Endothelial cell of umbilical vein (primary cell): ENCODE results near the gene IL17RD. TPM values are rescaled to one million over a fixed set of nuclear protein-coding genes. Genes with fewer than 3 reads are reported as not detected.

ENCODE experiments used
- BruUV-seq: library from RNA; stranded (reverse); fragments of 400-500 nt; replicated peaks from 2 replicates; lab custom pipeline; 2021; lab: Mats Ljungman, UMichigan
- CTCF ChIA-PET: fragments of 300-600, 350-600 bp; sonication (Branson Sonifier 250); formaldehyde crosslinking; loops from one replicate; lab custom pipeline; 2021; ENCODE audit warnings: antibody characterized with exemption, inconsistent platforms; lab: Charles Lee
- POLR2A ChIA-PET: fragments of 300-600, 350-600 bp; sonication (Branson Sonifier 250); formaldehyde crosslinking; loops from one replicate; lab custom pipeline; 2021; ENCODE audit warnings: antibody characterized with exemption, inconsistent platforms; lab: Charles Lee
- DNase-seq: peaks from one replicate; pipeline ENCODE4 v3.0.0-alpha.2; 2011; ENCODE audit warnings: low read depth, low spot score
- FAIRE-seq: peaks from 2 replicates; lab custom pipeline; 2011; peaks lifted over from hg19 to GRCh38; lab: Jason Lieb, UNC
- H2AFZ ChIP-seq: 2 replicates; pipeline ENCODE4 v1.6.0; 2012; ENCODE audit warnings: low read depth, low read length, control low read depth, inconsistent platforms
- H3K27ac ChIP-seq: 2 replicates; pipeline ENCODE4 v1.5.1; 2011; ENCODE audit warnings: low read depth, mild to moderate bottlenecking, control low read depth, low read length, moderate library complexity; ENCODE audit not compliant: insufficient read depth
- H3K27me3 ChIP-seq, 2 experiments: 2 replicates each; pipeline versions ENCODE4 v1.6.0 to v1.6.1; 2011; ENCODE audit warnings: low read length in 2 of 2, mixed read lengths in 1 of 2; ENCODE audit not compliant: control insufficient read depth in 2 of 2, insufficient read depth in 2 of 2
- H3K36me3 ChIP-seq, 2 experiments: 2 replicates in 1 of 2; 3 replicates in 1 of 2; pipeline ENCODE4 v1.5.1; 2011; ENCODE audit warnings: low read length in 2 of 2, mild to moderate bottlenecking in 1 of 2, moderate library complexity in 1 of 2; ENCODE audit not compliant: control insufficient read depth in 2 of 2, insufficient read depth in 2 of 2; ENCODE audit errors: extremely low read depth in 1 of 2
- H3K4me1 ChIP-seq: 3 replicates; pipeline ENCODE4 v1.5.1; 2011; ENCODE audit warnings: mild to moderate bottlenecking, low read length; ENCODE audit not compliant: control insufficient read depth, insufficient read depth; ENCODE audit errors: extremely low read depth
- H3K4me2 ChIP-seq: 2 replicates; pipeline ENCODE4 v1.6.1; 2011; ENCODE audit warnings: low read length, control low read depth, mixed read lengths; ENCODE audit not compliant: insufficient read depth
- H3K4me3 ChIP-seq, 3 experiments: fragments of 200-600 bp in 1 of 3; sonication (generic), shearing (Covaris generic) in 1 of 3; replicated peaks in 1 of 3; 2 replicates each; pipeline ENCODE4 v1.5.1; 2011 to 2016; ENCODE audit warnings: control low read depth in 3 of 3, low read length in 3 of 3, mild to moderate bottlenecking in 2 of 3, inconsistent platforms in 1 of 3, low read depth in 1 of 3, moderate library complexity in 1 of 3; ENCODE audit not compliant: insufficient read depth in 1 of 3
- H3K79me2 ChIP-seq: 2 replicates; pipeline ENCODE4 v1.6.0; 2012; ENCODE audit warnings: low read length, inconsistent platforms; ENCODE audit not compliant: control insufficient read depth, insufficient read depth
- H3K9ac ChIP-seq: replicated peaks from 2 replicates; pipeline ENCODE3; 2011; ENCODE audit warnings: low read length, control low read depth; ENCODE audit not compliant: insufficient read depth; ENCODE audit errors: extremely low read depth
- H3K9me1 ChIP-seq: replicated peaks from 3 replicates; pipeline ENCODE4 v1.6.0; 2011; ENCODE audit warnings: mild to moderate bottlenecking, low read length; ENCODE audit not compliant: control insufficient read depth, insufficient read depth; ENCODE audit errors: extremely low read depth
- H3K9me3 ChIP-seq: replicated peaks from 2 replicates; pipeline ENCODE4 v1.5.1; 2012; ENCODE audit warnings: low read length, inconsistent platforms; ENCODE audit not compliant: control insufficient read depth, insufficient read depth
- H4K20me1 ChIP-seq: replicated peaks from 2 replicates; pipeline ENCODE3; 2011; ENCODE audit warnings: mild to moderate bottlenecking, low read length; ENCODE audit not compliant: control insufficient read depth, insufficient read depth; ENCODE audit errors: extremely low read depth
- EZH2 ChIP-seq: IDR thresholded peaks from 2 replicates; pipeline ENCODE4 v1.6.1; 2012; ENCODE audit warnings: borderline replicate concordance, low read depth, mild to moderate bottlenecking, moderate library complexity, low read length, inconsistent platforms; ENCODE audit not compliant: severe bottlenecking
- FOS ChIP-seq: IDR thresholded peaks from 2 replicates; pipeline ENCODE4 v1.6.1; 2011; ENCODE audit warnings: mild to moderate bottlenecking, low read length, moderate library complexity, borderline replicate concordance; ENCODE audit not compliant: insufficient read depth
- GATA2 ChIP-seq: IDR thresholded peaks from 2 replicates; pipeline ENCODE4 v1.7.0; 2011; ENCODE audit warnings: low read depth, mild to moderate bottlenecking, moderate library complexity, mixed read lengths, low read length; ENCODE audit not compliant: insufficient read length, insufficient read depth
- JUN ChIP-seq: IDR thresholded peaks from 2 replicates; pipeline ENCODE4 v1.6.1; 2011; ENCODE audit warnings: borderline replicate concordance, low read depth; ENCODE audit not compliant: insufficient read length, insufficient read depth
- MYC ChIP-seq: IDR thresholded peaks from one replicate; pipeline ENCODE4 v1.6.1; 2011; ENCODE audit warnings: mild to moderate bottlenecking, low read depth, low read length
- POLR2A ChIP-seq: IDR thresholded peaks from 2 replicates; pipeline ENCODE4 v1.6.1; 2012; ENCODE audit warnings: low read depth, mild to moderate bottlenecking, control low read depth, low read length
- POLR2AphosphoS5 ChIP-seq: IDR thresholded peaks from 2 replicates; pipeline ENCODE4 v1.6.1; 2012; ENCODE audit warnings: low read depth, mild to moderate bottlenecking, control low read depth, low read length, moderate library complexity; ENCODE audit not compliant: insufficient read depth
- dilution Hi-C: fragments of 300-500 bp; cut with MboI; formaldehyde crosslinking; loops from one replicate; pipeline ENCODE4 v1.15.0; 2019; ENCODE audit warnings: low sequenced_read_pairs; ENCODE audit not compliant: extremely low pct_ligation_motif_present
- intact Hi-C: fragments of 100-400 bp; cut with micrococcal nuclease; formaldehyde crosslinking; loops from one replicate; pipeline ENCODE4 v1.10.0; 2022
- polyA plus RNA-seq, 4 experiments: library from polyadenylated mRNA; depleted of rRNA in 3 of 4; stranded (reverse) in 3 of 4; unstranded in 1 of 4; fragments of >200 nt; gene quantifications; 2 replicates each; pipeline versions ENCODE4 v1.2.1 to v1.2.3, GENCODE V29; 2011 to 2012; ENCODE audit warnings: missing spikeins in 1 of 4
- total RNA-seq: library from RNA; stranded (reverse); gene quantifications from 2 replicates; pipeline ENCODE4 v1.2.3, GENCODE V29; 2021
- TF ChIP-seq, protein P1 (sequence below): IDR thresholded peaks from 2 replicates; pipeline ENCODE4 v1.6.1; 2011; ENCODE audit not compliant: insufficient read depth, insufficient read length
- TF ChIP-seq, protein P2 (sequence below), 2 donors: IDR thresholded peaks; 1 replicate in 1 of 2; 2 replicates in 1 of 2; pipeline ENCODE4 v1.5.1; 2011; ENCODE audit warnings: low read length in 2 of 2, mild to moderate bottlenecking in 2 of 2, moderate library complexity in 2 of 2, control low read depth in 1 of 2, inconsistent platforms in 1 of 2, low read depth in 1 of 2; ENCODE audit not compliant: insufficient read depth in 1 of 2; ENCODE audit errors: extremely low read depth in 1 of 2

Gene IL17RD
- total and polyA plus RNA-seq, 2 donors (not counting 3 experiments of a cell fraction or from before 2014, with no cell fraction given), result 0.36 to 0.93 TPM

DNA sequence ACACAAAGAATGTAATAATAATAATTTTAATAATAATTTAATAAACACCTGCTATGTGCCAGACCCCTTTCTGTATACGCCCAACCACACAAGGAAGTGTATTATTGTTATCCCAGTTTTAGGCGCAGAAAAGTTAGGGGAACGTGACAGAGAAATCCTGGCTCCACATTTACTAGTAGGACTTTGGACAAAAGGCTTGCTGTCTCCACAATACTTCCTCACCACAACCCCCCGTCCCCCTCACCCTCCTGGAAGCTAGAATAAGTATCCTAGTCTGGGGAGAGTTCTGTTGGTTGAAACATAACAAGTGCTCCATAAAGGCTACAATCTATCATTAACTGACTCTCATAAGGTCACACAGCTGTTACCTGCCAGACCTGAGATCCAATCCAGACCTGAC, 488 bp upstream of the IL17RD start:
- intact Hi-C loops, result no loop called here
- BruUV-seq, result no TSS peak
- no peak overlapping the region for H3K27ac ChIP-seq
- dilution Hi-C loops, result no loop called here
- no peaks in the 10 kb centered on the region for H3K79me2 ChIP-seq
- TF ChIP-seq POLR2AphosphoS5 (no peak), GATA2 (no peak), EZH2 (no peak), FOS (no peak), MYC (no peak)
- no peak overlapping the region for H3K4me2 ChIP-seq
- DNase-seq (no peak), FAIRE-seq (no peak)
- H3K4me1 ChIP-seq, result peaks cover 3% of the 10 kb centered on the region
- ChIA-PET CTCF (interaction anchor here (0.6 kb wide), 1 partner anchor 31 kb away, joined by 4 read pairs; no protein-coding TSS in a partner anchor), POLR2A (no interaction called here)
- no peak overlapping the region for H2AFZ ChIP-seq
- H3K27me3 ChIP-seq, result peaks cover 57 to 58% of the 10 kb centered on the region in 2 experiments
- no peaks in the 10 kb centered on the region for H3K36me3 ChIP-seq
- H3K9ac ChIP-seq, result no peak overlapping the region
- no peak overlapping the region for H3K4me3 ChIP-seq
- no peaks in the 10 kb centered on the region for H3K9me1 ChIP-seq
- no peaks in the 10 kb centered on the region for H3K9me3 ChIP-seq
- H4K20me1 ChIP-seq, result no peaks in the 10 kb centered on the region

DNA sequence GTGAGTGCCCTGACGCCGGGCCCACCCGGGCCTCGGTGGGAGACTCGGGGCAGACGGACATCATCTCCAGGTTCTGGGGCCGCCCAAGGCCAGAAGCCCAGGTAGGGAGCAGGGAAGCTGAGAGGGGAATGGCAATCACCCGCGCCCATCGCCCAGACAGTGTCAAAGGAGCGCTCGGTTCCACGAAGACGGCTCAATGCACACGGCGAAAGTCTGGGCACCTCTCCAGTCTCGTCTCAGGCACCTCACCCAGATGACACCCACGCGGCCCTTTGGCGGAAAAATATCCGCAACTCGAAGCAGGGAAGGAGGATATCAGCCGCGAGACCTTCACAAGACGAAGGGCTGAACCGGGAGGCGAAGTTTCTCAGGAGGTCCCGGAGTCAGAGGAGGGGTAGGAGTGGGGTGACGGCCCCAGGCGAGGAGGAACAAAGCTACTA, 916 bp downstream of the IL17RD start:
- peak overlapping the region; percentile 2 for H2AFZ ChIP-seq
- H3K27me3 ChIP-seq, result peaks cover 61 to 64% of the 10 kb centered on the region in 2 experiments
- ChIA-PET CTCF (interaction anchor here (0.6 to 0.9 kb wide), 3 partner anchors 28 to 169 kb away, joined by 3 read pairs; no protein-coding TSS in a partner anchor), POLR2A (no interaction called here)
- H3K36me3 ChIP-seq, result no peaks in the 10 kb centered on the region
- TF ChIP-seq EZH2 (no peak), GATA2 (no peak), JUN (no peak), POLR2A (no peak), POLR2AphosphoS5 (no peak), FOS (no peak), MYC (no peak)
- TF ChIP-seq, protein P1, sequence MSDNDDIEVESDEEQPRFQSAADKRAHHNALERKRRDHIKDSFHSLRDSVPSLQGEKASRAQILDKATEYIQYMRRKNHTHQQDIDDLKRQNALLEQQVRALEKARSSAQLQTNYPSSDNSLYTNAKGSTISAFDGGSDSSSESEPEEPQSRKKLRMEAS, result no peak
- TF ChIP-seq, protein P2, sequence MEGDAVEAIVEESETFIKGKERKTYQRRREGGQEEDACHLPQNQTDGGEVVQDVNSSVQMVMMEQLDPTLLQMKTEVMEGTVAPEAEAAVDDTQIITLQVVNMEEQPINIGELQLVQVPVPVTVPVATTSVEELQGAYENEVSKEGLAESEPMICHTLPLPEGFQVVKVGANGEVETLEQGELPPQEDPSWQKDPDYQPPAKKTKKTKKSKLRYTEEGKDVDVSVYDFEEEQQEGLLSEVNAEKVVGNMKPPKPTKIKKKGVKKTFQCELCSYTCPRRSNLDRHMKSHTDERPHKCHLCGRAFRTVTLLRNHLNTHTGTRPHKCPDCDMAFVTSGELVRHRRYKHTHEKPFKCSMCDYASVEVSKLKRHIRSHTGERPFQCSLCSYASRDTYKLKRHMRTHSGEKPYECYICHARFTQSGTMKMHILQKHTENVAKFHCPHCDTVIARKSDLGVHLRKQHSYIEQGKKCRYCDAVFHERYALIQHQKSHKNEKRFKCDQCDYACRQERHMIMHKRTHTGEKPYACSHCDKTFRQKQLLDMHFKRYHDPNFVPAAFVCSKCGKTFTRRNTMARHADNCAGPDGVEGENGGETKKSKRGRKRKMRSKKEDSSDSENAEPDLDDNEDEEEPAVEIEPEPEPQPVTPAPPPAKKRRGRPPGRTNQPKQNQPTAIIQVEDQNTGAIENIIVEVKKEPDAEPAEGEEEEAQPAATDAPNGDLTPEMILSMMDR (IDR thresholded peaks at IDR 0.05; ENCODE audit: extremely low read depth in 1 of 2, insufficient read depth in 1 of 2, low read depth in 1 of 2, low read length in 2 of 2), result no peak
- BruUV-seq, result no TSS peak
- DNase-seq (no peak), FAIRE-seq (no peak)
- no peaks in the 10 kb centered on the region for H3K9me3 ChIP-seq
- no peak overlapping the region for H3K27ac ChIP-seq
- no peaks in the 10 kb centered on the region for H4K20me1 ChIP-seq
- H3K4me3 ChIP-seq, result peak overlapping the region; percentile 1 to 38 (median 27)
- intact Hi-C loops (no loop called here), dilution Hi-C loops (no loop called here)
- peaks cover 7% of the 10 kb centered on the region for H3K4me1 ChIP-seq
- peak overlapping the region; percentile 26 for H3K4me2 ChIP-seq
- no peak overlapping the region for H3K9ac ChIP-seq
- H3K79me2 ChIP-seq, result no peaks in the 10 kb centered on the region
- H3K9me1 ChIP-seq, result no peaks in the 10 kb centered on the region
